HepG2 (cell line): ENCODE measurements around the gene NCOA4. TPM values are rescaled to one million over a fixed set of nuclear protein-coding genes. Genes with fewer than 3 reads are reported as not detected.

Source experiments
- BCL6 ChIP-seq: IDR thresholded peaks from 2 replicates; pipeline ENCODE4 v1.6.1; 2016; ENCODE audit warnings: missing genetic modification reagents, missing compliant biosample characterization
- CCDC6 ChIP-seq: sonication (generic); formaldehyde crosslinking; IDR thresholded peaks from 2 replicates; pipeline ENCODE4 v1.8.1; 2022; ENCODE audit warnings: mild to moderate bottlenecking, missing genetic modification reagents, moderate library complexity
- CEBPG ChIP-seq: IDR thresholded peaks from 2 replicates; pipeline ENCODE4 v1.6.1; 2016
- GTF2F1 ChIP-seq: fragments of 150-350 bp; IDR thresholded peaks from 2 replicates; pipeline ENCODE4 v1.6.1; 2014; ENCODE audit warnings: low read length
- HDAC2 ChIP-seq: sonication (generic); formaldehyde crosslinking; IDR thresholded peaks from 2 replicates; pipeline ENCODE4 v1.4.0; 2020; ENCODE audit warnings: missing genetic modification reagents
- HMGXB4 ChIP-seq, 2 experiments: sonication (generic) in 1 of 2; formaldehyde crosslinking in 1 of 2; IDR thresholded peaks; 2 replicates each; pipeline versions ENCODE4 v1.4.0 to v1.6.1; 2018 to 2020; ENCODE audit warnings: missing genetic modification reagents in 2 of 2, borderline replicate concordance in 1 of 2, low read depth in 1 of 2, mild to moderate bottlenecking in 1 of 2, missing biosample characterization in 1 of 2
- KLF15 ChIP-seq: sonication (generic); formaldehyde crosslinking; IDR thresholded peaks from 2 replicates; pipeline ENCODE4 v1.8.1; 2023; ENCODE audit warnings: borderline replicate concordance, mild to moderate bottlenecking, inconsistent platforms, missing genetic modification reagents, mixed read lengths
- MXD1 ChIP-seq: sonication (generic); formaldehyde crosslinking; IDR thresholded peaks from 2 replicates; pipeline ENCODE4 v1.4.0; 2020; ENCODE audit warnings: mild to moderate bottlenecking, missing genetic modification reagents
- PAX8 ChIP-seq: sonication (generic); formaldehyde crosslinking; IDR thresholded peaks from 2 replicates; pipeline ENCODE4 v1.8.0; 2022; ENCODE audit warnings: mild to moderate bottlenecking, missing genetic modification reagents, borderline replicate concordance
- POLR2G ChIP-seq: fragments of 200-400 bp; formaldehyde crosslinking; IDR thresholded peaks from 2 replicates; pipeline ENCODE4 v1.6.1; 2018; ENCODE audit warnings: mild to moderate bottlenecking, low read depth, low read length, moderate library complexity
- PREB ChIP-seq: sonication (generic); formaldehyde crosslinking; IDR thresholded peaks from 2 replicates; pipeline ENCODE4 v1.4.0; 2020; ENCODE audit warnings: missing genetic modification reagents
- RFXAP ChIP-seq: sonication (generic); formaldehyde crosslinking; IDR thresholded peaks from 2 replicates; pipeline ENCODE4 v1.4.0; 2020; ENCODE audit warnings: missing genetic modification reagents, borderline replicate concordance
- TEAD3 ChIP-seq: optimal IDR thresholded peaks from 2 replicates; pipeline ENCODE3; 2016; ENCODE audit warnings: borderline replicate concordance
- XRCC5 ChIP-seq: fragments of 200-400 bp; formaldehyde crosslinking; optimal IDR thresholded peaks from 2 replicates; pipeline ENCODE3; 2017; ENCODE audit warnings: mild to moderate bottlenecking, low read length
- ZBTB4 ChIP-seq: sonication (generic); formaldehyde crosslinking; IDR thresholded peaks from 2 replicates; pipeline ENCODE4 v1.4.0; 2020; ENCODE audit warnings: missing genetic modification reagents, mild to moderate bottlenecking, borderline replicate concordance
- ZNF256 ChIP-seq: sonication (generic); formaldehyde crosslinking; conservative IDR thresholded peaks from 2 replicates; pipeline ENCODE4 v1.4.0; 2020; ENCODE audit warnings: missing genetic modification reagents
- ZNF326 ChIP-seq: sonication (generic); formaldehyde crosslinking; IDR thresholded peaks from 2 replicates; pipeline ENCODE4 v1.4.0; 2020; ENCODE audit warnings: missing genetic modification reagents, borderline replicate concordance
- ZNF414 ChIP-seq: sonication (generic); formaldehyde crosslinking; IDR thresholded peaks from 2 replicates; pipeline ENCODE4 v1.5.0; 2020; ENCODE audit warnings: missing genetic modification reagents
- ZNF660 ChIP-seq: sonication (generic); formaldehyde crosslinking; IDR thresholded peaks from 2 replicates; pipeline ENCODE4 v1.5.1; 2020; ENCODE audit warnings: mild to moderate bottlenecking, low read depth, missing genetic modification reagents, borderline replicate concordance
- ZNF891 ChIP-seq: sonication (generic); formaldehyde crosslinking; IDR thresholded peaks from 2 replicates; pipeline ENCODE4 v1.5.0; 2020; ENCODE audit warnings: mild to moderate bottlenecking, missing genetic modification reagents
- polyA plus RNA-seq, 8 experiments: library from polyadenylated mRNA; depleted of rRNA in 3 of 8; stranded (reverse) in 7 of 8; unstranded in 1 of 8; fragments of >200 nt; fragmentation: Illumina TruSeq in 4 of 8; extraction: Trizol in 4 of 8; gene quantifications; 2 replicates each; pipeline versions ENCODE4 v1.2.1 to v1.2.3, GENCODE V29; 2011 to 2016; ENCODE audit warnings: low read depth in 4 of 8, missing spikeins in 1 of 8, mixed read lengths in 1 of 8; ENCODE audit not compliant: insufficient read depth in 1 of 8
- total RNA-seq, 5 experiments: library from RNA; depleted of rRNA; stranded (reverse); fragments of >200 nt; fragmentation: Illumina TruSeq; extraction: Trizol; gene quantifications; 2 replicates each; pipeline ENCODE4 v1.2.3, GENCODE V29; 2016; ENCODE audit warnings: low read depth in 1 of 5

NCOA4 gene
- total and polyA plus RNA-seq, 2 of the 13 experiments (the other 11 are each of a cell fraction or from before 2014, with no cell fraction given): 306 to 400 TPM

GRCh38 chr10:46030091-46030937 is at the start of gene NCOA4 (continued):
- TF ChIP-seq ZBTB4 (CRISPR knock-in tag) (no peak; the same call in 1 of the 2 replicates), PAX8 (CRISPR knock-in tag) (no peak), ZNF326 (CRISPR knock-in tag) (no peak), HMGXB4 (CRISPR knock-in tag; IDR thresholded peaks at IDR 0.05; ENCODE audit: borderline replicate concordance in 1 of 2, low read depth in 1 of 2) (peak; percentile 86 to 90), ZNF256 (CRISPR knock-in tag) (0 out of 2 replicates have a peak, but pooled peaks have one; percentile 25), BCL6 (CRISPR knock-in tag) (no peak), ZNF414 (no peak), PREB (CRISPR knock-in tag) (no peak), MXD1 (CRISPR knock-in tag) (peak; percentile 83; the same call in 1 of the 2 replicates), KLF15 (CRISPR knock-in tag) (no peak), TEAD3 (CRISPR knock-in tag) (peak; percentile 58), HDAC2 (CRISPR knock-in tag) (no peak), CEBPG (CRISPR knock-in tag) (no peak), POLR2G (peak; percentile 95), CCDC6 (peak; percentile 78), RFXAP (peak; percentile 32; the same call in 1 of the 2 replicates), GTF2F1 (no peak), XRCC5 (peak; percentile 46), ZNF660 (CRISPR knock-in tag) (no peak), ZNF891 (CRISPR knock-in tag) (peak; percentile 90; the same call in 1 of the 2 replicates)
